Skin of body (tissue), 2 donors: Measurements from ENCODE around the gene ITPRIP. TPM values are rescaled to one million over a fixed set of nuclear protein-coding genes. Genes with fewer than 3 reads are reported as not detected.

Experiments
- DNase-seq: peaks from one replicate; lab custom pipeline; 2025; lab: John Stamatoyannopoulos, UW
- total RNA-seq: library from RNA; depleted of rRNA; stranded (reverse); fragments of >200 nt; gene quantifications from one replicate; pipeline ENCODE4 v1.2.3, GENCODE V29; 2014

Gene ITPRIP
- total RNA-seq, 1 donor from 2014 or later = 13.0 TPM

DNA sequence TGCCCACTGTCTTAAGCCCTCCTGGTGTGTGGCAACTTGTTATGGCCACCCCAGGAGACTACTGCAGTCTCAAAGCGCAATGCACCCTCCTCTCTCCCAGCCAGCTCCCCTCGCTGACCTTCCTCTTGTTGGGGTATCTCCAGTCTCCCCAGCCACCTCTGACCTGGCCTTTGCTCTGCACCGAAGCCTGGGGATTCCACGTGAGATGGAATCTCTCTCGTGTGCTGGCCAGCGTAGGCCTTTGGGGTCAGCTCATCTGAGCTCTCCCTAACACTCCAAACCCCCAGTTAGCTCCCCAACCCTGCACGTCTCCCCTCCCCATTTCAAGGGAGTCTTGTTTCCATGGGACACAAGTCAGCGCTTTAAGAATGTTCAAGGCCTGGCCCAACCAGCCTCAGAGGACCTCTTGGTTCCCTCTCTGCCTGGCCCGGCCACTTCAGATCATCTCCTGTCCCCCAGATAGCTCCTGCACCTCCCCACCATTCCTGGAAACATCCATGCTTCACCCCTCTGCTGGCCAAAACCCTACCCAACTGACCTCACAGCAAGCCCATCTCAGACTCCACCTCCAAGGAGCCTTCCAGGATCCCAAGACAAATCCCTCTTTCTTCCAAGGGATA, 11.2 kb downstream of the ITPRIP start:
- DNase-seq = no peak

GRCh38 chr10:104325436-104326435, 12.5 kb downstream of the ITPRIP start:
- no peak for DNase-seq

DNA sequence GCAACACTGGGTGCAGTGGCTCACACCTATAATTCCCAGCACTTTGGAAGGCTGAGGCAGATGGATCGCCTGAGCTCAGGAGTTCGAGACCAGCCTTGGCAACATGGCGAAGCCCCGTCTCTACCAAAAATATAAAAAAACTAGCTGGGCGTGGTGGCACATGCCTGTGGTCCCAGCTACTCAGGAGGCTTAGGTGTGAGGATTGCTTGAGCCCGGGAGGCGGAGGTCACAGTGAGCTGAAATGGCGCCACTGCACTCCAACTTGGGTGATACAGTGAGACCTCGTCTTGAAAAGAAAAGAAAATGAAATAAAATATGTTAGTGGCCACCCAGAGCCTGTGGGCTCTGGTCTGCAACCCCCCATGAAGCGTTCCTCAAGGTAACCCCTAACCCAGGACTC, 13.3 kb downstream of the ITPRIP start:
- no peak for DNase-seq

- no peak for DNase-seq
Observed at GRCh38 chr10:104324221-104324686, 14.0 kb downstream of the ITPRIP start.

DNA sequence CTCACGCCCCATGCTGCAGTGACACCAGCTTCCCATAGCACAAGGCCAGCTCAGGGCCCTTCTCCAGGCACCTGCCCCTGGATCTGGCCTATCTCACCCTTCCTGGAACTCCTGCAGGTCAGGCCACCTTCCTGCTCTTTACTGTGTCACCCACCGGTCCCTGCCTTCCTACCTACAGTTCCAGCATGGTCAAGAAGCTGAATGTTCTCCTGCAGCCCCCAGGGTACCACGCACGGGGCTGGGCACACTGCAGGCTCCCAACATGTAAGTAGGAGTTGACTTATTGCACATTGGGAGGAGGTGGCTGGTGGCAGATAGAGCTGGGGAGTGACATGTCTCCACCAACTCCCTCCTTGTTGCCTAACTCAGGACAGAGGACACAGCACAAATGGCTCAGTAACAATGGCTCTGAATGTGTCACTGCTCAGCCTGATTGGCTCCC, 14.5 kb downstream of the ITPRIP start:
- DNase-seq = no peak

DNA sequence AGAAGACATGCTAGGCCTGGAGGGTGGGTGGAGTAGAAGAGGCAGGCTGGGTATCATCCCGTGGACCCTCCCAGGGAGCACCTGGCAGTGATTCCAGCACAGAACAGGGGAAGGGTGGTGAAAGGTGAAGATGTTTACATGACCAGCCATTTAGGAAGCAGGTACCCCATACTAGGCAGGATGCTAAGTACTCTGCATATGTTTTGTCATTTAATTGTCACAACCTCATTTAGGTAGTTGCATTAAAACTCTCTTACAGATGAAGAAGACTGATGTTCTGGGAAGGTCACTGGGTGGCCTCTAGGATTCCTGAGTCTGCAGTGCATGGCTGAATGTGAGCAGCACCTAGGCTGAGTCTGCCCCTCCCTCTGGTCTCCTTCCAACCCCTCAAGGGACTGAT, 15.2 kb downstream of the ITPRIP start:
- DNase-seq = no peak

GRCh38 chr10:104322416-104322782, 15.9 kb downstream of the ITPRIP start:
- DNase-seq = no peak

DNA sequence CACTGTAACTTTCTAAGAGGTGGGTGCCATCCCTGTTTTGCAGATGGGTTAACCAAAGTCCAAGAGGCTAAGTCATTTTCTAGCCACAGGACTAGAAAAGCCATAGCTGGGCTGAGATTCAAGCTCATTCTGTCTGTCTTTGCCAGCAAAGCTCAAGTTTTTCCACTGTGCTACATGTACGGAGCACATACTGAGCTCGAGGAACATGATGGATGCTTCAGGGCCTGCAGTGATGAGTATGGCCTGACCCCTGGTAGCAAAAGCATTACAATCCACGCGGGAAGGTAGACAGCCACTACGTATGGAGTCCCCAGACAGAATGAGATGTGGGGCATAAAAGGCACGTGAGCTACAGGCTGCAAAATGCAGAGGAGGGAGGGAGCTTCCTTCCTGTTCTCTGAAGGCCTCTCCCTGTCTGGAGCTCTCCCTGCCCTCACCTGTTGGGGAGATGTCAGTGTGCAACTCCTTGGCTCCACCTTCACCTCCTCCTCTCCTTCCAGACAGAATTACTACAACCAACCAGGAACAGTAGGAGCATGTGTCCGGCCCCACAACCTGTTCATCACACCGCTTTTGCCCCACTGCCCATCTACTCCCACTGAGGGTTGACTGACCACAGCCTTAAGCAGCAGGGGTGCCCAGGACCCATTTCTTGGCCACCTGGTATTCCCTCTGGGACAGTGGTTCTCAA, 16.4 kb downstream of the ITPRIP start:
- DNase-seq = no peak

- no peak for DNase-seq
Observed at GRCh38 chr10:104321226-104321625, 17.0 kb downstream of the ITPRIP start.

DNA sequence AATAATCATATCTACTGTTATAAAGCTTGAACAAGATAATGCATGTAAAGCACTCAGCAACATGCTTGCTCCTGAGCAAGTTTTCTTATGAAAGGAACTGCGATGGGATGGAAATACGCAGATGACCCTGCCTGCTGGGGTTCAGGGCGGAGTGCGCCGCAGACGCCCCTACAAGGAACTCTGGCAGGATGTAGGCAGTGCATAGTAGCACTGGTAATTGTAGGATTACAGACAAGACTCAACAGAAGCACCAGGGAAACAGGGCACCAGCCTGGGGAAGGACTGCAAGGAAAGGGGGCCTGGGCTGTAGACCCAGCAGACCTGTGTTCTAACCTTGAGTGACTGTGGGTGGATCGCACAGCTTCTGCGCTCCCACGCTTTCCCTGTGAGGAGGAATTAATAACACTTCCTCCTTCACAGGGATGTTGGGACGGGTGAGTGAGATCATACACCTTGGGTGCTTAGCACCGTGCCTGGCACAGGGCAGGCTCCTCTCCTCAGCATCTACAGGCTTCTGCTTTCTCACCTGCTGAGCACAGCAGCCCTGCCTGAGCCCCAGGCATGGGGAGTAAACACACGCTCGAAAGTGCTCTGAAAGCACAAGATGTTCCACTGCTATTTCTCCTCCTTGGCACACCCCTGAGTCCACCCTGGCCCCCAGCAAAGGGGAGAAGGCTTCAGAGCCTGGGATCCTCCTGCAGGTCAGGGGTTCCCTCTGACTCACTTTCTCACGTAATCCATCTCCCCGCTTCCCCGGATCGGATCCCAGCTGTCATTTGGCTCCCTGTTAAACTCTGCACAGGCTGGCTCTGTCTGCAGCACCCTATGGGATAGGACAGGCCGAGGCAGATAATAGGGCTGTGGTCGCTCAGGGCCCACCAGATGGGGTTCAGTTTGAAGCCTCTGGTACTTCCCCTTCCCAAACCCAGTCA, 19.2 kb downstream of the ITPRIP start:
- DNase-seq = no peak

GRCh38 chr10:104318326-104318725, 19.9 kb downstream of the ITPRIP start:
- DNase-seq = no peak

DNA sequence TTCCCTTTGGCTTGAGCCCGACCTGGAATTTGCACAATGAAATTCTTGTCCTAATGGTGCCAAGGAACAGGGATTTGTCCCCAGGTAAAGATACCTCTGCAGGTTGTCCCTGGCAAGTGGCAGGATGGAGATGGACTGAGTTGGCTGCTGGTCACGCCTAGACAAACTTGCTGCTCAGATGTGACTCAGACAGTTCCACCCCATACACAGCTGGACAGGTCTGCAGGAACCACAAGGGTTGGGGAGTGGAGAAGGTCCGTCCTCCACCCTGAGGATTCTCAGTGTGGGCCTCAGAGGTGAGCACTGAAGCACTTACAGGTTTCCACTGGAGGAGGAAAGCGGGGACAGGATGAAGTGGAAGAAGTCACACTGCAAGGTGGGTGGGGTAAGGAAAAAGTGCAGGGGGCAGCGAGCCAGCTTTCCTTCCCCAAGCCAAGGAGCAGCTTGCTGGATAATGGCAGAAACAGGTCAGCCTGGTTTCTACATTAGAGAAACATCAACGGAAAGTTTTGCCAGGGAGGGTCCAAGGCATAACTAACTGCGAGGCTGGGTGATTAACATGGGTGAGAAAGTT, 20.5 kb downstream of the ITPRIP start:
- DNase-seq = no peak

DNA sequence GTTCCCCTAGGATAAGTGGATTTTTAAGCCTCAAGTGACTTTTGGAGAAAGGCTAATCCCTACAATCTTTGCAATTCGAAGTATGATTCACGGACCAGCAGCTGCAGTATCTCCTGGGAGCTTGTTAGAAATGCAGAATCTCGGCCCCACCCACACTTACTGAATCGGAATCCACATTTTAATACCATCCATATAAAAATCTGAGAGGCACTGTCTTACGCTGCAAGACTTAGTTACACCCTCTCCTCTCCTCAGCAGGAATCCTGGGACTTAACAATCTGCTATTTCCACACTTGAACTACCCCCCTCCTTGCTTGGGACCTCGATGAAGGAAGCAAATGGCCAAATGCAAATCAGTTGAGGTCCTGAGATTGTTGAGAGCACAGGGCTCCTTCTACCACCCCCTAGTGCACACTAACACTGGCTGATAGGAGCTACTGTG, 21.0 kb downstream of the ITPRIP start:
- DNase-seq = peak; percentile 68

DNA sequence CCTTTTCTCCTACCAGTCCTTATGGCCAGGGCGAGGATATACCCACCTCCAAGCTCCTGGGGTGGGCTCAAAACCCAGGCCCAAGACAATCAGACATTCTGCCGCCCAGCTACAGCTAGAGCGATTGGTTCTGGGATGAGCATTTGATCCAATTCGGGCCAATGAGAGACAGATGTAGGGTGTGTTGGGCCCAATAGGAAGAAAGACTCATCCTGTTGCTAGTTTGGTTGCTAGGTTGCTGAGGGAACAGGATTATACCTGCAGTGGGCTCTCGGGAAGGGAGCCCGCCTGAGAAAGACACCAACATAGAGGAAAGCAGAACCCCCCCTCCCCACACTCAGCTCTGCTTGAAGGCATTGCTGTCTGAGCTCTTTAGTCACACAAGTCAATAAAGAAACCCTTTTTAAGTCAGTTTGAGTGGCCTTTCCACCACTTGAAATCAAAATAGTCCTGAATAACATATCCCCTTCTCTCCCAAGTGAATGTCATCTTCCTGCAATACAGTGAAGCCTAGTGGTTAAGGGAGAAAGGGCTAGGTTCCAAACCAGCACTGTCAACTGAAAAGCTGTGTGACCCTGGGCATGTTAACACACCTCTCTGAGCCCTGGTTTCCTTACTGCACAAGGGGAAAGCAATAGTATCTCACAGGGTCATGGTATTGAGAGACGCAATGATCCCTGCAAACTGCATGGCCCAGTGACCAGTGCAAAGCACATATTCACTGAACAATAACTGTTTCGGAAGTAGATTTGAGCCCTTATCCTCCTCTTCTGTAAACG, 21.8 kb downstream of the ITPRIP start:
- no peak for DNase-seq

DNA sequence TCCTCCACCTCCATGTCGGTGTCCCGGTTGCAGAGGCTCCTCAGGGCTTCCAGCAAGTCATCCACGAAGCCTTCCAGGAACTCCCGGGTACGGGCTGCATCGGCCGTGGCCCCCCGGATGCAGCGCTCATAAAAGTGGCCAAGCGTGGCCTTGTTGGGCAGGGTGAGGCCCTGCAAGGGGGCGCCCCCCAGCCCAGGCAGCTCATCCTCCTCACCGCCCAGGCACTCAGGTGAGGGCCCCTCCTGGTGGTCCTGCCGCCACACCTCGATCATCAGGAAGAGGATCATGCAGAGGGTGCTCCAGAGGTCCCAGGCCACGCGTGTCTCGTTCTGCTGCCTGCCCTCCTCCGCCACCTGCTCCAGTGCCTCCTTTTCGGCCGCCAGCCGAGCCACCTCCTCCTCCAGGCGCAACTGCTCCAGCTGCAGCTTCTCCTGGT, 22.8 kb downstream of the ITPRIP start:
- no peak for DNase-seq

GRCh38 chr10:104314591-104315485, 23.4 kb downstream of the ITPRIP start:
- DNase-seq = no peak

GRCh38 chr10:104311184-104311720, 27.0 kb downstream of the ITPRIP start:
- DNase-seq = no peak
